ENCODE measurements around the gene GPR85.

Gene GPR85

DNA sequence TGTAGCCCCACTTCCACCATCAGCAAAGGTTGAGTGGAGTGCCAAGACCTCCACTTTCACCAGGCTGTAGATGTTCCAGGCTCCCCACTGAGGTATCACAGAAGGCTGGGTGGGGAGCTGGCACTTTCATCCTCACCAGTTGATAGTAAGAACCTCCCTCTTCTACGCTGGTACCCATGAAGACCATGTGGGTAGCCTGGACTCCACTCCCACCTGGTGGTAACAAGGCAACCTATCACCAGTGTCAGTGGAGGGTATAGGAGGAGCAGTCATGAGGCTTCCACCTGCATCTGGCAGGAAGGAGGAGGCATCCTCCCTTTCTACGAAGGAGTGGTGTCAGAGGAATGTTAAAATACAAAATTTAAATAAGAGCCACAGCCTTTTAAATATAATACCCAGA lies 27.3 kb upstream of the GPR85 start:
- H3K4me3 ChIP-seq: no peak overlapping the region
- TF ChIP-seq Cebpa-rat (IDR thresholded peaks at IDR 0.05): no peak
- no peak overlapping the region for H3K4me2 ChIP-seq
- H3K36me3 ChIP-seq: 0 out of 2 replicates have a peak, but pooled peaks cover 5% of the 10 kb centered on the region
- no peaks in the 10 kb centered on the region for H3K9me3 ChIP-seq
- H3K4me1 ChIP-seq: peaks cover 8% of the 10 kb centered on the region
- no peaks in the 10 kb centered on the region for H3K27me3 ChIP-seq
- H3K9ac ChIP-seq: no peak overlapping the region
- H3K27ac ChIP-seq: no peak overlapping the region
- H4K20me1 ChIP-seq: no peaks in the 10 kb centered on the region

DNA sequence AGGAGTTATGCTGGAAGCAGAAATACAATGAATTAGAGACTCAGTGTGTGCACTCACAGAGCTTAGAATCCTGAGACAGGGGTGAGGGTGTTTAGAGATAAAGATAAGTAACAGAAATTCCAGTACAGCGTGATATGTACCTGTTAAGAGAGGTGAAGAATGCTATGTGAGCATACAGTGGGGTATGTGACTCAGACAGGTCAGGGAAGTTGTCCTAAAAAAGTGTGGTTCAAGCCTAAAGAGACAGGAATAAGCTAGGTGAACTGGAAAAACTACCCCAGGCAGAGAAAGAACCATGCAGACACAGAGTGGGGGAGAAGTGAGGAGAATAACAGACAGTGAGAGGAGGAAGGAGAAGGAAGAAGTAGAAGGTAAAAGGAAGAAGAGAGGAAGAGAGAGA lies 23.1 kb upstream of the GPR85 start:
- Histone ChIP-seq H3K4me1 (no peaks in the 10 kb centered on the region), H4K20me1 (no peaks in the 10 kb centered on the region), H3K4me3 (no peak overlapping the region), H3K36me3 (no peaks in the 10 kb centered on the region), H3K27me3 (no peaks in the 10 kb centered on the region), H3K27ac (no peak overlapping the region), H3K9me3 (no peaks in the 10 kb centered on the region), H3K4me2 (no peak overlapping the region), H3K9ac (no peak overlapping the region)
- TF ChIP-seq Cebpa-rat (IDR thresholded peaks at IDR 0.05): no peak

DNA sequence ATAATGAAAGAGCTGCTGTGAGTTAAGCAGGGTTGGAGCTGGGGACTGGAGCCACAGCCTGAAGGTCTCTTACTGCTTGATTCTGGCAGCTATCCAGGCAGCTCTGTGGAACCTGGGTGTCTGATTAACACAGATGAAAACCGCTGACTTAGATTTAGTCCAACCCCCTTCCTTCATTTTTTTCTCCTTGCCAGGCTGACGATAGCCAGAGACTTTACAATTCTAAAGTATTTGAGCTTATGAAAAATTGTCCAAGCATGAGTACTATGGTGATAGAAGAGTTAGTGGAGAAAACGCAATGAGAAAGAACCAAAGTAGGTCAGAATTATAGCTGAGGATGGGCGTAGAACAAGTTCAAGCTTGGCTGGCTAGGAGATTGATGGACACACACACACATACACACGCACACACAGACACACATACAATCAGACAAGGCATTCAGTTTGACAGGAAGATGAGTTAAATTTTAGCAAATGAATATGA lies 13.5 kb upstream of the GPR85 start:
- Histone ChIP-seq H3K4me2 (0 out of 2 replicates have a peak overlapping the region, but pooled peaks have one; percentile 10), H3K9ac (no peak overlapping the region), H3K4me1 (no peaks in the 10 kb centered on the region), H3K27ac (no peak overlapping the region), H3K27me3 (no peaks in the 10 kb centered on the region), H3K4me3 (no peak overlapping the region), H3K9me3 (no peaks in the 10 kb centered on the region), H3K36me3 (no peaks in the 10 kb centered on the region), H4K20me1 (no peaks in the 10 kb centered on the region)
- no peak for TF ChIP-seq Cebpa-rat (IDR thresholded peaks at IDR 0.05)

DNA sequence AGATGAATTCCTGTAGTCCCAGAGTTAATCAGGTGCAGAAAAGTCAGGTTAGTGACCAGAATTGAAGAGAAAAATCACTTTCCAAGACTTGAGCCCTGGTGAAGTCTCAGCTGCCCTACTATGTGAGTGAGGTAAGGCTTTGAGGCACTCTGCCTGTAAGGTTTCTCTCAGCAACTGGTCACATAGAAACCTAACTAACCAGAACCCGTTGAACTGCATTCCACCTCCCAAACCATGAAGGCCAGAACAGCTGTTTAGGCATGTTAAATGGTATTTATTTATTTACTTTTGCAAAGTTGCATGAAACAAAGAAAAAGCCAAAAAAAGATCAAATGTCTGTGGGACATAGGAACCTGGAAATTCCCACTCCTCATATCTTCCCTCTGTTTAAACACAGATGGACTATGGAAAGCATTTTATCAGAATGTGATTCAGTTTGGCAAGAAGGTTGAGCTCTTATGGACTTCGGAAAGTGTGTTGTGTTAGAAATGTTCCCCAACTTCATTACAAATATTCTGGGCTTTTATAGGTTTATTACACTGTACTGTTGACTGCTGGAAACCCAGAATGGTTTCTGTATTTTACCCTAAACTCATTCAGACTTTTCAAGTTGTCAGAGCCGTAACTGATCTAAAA lies 12.8 kb upstream of the GPR85 start:
- no peak for TF ChIP-seq Cebpa-rat (IDR thresholded peaks at IDR 0.05)
- H3K27me3 ChIP-seq: no peaks in the 10 kb centered on the region
- no peak overlapping the region for H3K4me3 ChIP-seq
- no peak overlapping the region for H3K27ac ChIP-seq
- no peak overlapping the region for H3K4me2 ChIP-seq
- no peaks in the 10 kb centered on the region for H3K9me3 ChIP-seq
- no peak overlapping the region for H3K9ac ChIP-seq
- no peaks in the 10 kb centered on the region for H3K4me1 ChIP-seq
- no peaks in the 10 kb centered on the region for H3K36me3 ChIP-seq
- no peaks in the 10 kb centered on the region for H4K20me1 ChIP-seq

DNA sequence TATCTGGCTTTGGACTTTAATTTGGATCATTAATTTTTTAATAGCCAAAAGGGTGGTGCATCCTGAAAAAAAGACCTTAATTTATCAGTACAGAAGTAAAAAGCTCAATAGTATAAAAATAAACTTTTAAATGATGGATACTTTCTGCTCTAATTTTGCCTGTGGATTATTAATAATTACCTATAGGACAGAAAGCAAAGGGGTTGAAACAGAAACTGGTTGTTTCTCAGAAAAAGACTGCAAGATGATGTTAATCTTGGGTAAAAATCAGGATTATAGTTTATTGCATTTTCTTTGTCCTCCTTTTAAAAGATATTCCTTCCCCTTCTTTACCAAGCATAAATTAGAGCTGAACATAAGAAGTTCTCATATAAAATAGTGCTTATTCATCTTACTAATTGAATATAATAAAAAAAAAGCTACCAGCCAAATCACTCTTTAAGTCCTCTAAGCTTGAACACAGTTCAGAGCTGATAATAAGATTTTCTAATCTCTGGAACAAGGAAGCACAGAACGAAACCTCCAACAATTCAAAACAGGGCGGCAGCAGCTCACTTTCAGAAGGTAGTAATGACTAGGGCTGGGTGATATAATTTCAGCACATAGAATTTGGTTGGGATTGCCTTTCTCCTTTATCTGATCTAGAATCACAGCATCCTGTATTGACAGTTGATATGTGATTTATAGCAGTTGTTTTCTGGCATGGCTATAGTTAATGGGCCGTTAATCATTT lies 8.1 kb upstream of the GPR85 start:
- Histone ChIP-seq H3K27ac (no peak overlapping the region), H3K4me1 (no peaks in the 10 kb centered on the region), H3K9me3 (no peaks in the 10 kb centered on the region), H3K36me3 (no peaks in the 10 kb centered on the region), H4K20me1 (no peaks in the 10 kb centered on the region), H3K9ac (no peak overlapping the region), H3K4me2 (no peak overlapping the region), H3K27me3 (no peaks in the 10 kb centered on the region), H3K4me3 (no peak overlapping the region)
- TF ChIP-seq Cebpa-rat (IDR thresholded peaks at IDR 0.05): no peak

DNA sequence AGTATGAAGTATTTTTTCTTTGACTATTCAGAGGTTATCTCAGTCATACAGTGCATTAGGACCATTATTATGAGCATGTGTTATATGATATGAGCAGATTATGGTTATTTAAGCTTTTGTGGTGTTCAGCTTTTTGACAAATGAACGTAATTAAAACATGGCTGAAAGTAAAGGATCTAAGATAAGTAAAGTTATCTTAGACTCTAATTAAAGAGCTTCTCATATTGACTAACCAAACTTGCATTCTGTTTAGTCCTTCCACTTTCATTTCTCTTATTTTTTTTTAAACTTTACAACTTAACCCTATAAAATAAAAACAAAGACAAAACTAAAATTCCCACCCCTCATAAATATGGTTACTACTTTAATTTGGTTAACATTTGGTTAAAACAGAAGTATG lies 6.9 kb upstream of the GPR85 start:
- no peaks in the 10 kb centered on the region for H3K4me1 ChIP-seq
- H3K27me3 ChIP-seq: no peaks in the 10 kb centered on the region
- no peak overlapping the region for H3K4me2 ChIP-seq
- TF ChIP-seq Cebpa-rat (IDR thresholded peaks at IDR 0.05): no peak
- no peaks in the 10 kb centered on the region for H4K20me1 ChIP-seq
- no peaks in the 10 kb centered on the region for H3K9me3 ChIP-seq
- H3K36me3 ChIP-seq: no peaks in the 10 kb centered on the region
- H3K27ac ChIP-seq: no peak overlapping the region
- no peak overlapping the region for H3K9ac ChIP-seq
- no peak overlapping the region for H3K4me3 ChIP-seq

DNA sequence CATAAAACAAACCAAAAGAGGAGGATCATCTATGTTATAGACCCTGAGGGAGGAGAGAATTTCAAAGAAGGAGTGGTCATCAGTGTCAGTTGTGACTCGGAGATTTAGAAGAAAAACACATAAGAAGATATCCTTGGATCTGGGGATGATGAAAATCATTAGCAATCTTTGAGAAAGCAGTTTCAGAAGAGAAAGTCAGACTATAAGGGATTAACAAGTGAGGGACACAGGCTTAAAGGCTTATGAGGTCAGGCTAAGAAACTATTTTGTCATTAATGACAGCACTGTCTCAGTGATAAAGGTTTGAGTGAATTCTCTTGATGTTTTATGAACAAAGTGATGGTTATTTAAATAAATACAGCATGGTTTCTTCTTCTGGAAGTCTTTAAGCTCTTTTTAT lies 6.1 kb upstream of the GPR85 start:
- H3K4me3 ChIP-seq: no peak overlapping the region
- no peaks in the 10 kb centered on the region for H3K36me3 ChIP-seq
- H3K4me1 ChIP-seq: no peaks in the 10 kb centered on the region
- no peaks in the 10 kb centered on the region for H3K27me3 ChIP-seq
- no peak for TF ChIP-seq Cebpa-rat (IDR thresholded peaks at IDR 0.05)
- H3K9me3 ChIP-seq: no peaks in the 10 kb centered on the region
- H3K27ac ChIP-seq: no peak overlapping the region
- H3K9ac ChIP-seq: no peak overlapping the region
- no peaks in the 10 kb centered on the region for H4K20me1 ChIP-seq
- no peak overlapping the region for H3K4me2 ChIP-seq

DNA sequence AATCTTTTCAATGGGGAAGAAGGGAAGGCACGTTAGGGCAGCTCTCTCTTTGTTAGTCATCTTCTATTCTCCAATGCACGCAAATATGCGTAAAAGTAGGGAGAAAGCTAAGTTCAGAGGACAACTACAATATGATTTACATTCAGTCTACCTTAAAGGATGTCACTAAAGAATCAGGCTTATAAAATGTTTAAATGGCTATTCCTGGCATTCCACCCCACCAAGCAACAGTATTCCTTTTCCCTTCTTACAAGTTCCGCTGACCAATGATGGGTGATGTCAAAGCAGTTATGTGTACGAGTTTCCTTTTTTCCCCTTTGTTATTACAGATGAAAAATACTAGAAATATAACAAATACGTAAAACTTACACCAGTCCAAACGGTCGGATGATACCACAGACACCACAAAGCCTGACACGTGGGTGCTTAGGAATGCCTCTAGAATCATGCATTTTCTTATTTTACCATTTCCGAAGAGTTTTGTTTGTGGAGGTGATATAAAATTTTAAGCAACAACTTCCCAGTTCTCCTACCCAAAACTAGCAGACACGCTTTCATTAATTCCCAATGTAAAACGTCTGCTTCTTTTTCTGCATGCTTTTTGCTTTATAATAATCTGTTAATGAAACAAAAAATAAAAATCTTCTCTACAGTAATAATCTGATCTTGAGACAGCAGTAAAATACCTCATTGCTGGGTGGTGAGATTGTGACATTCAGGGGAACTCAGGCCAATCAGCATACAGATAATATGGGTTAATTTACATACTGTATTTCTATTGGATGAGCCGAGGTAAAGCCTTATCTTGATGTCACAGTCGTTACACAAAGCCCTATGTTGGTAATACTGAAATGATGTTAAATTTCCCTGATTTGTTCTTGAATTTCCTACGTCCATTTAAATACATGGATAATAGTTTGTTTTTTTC lies 708 bp upstream of the GPR85 start:
- TF ChIP-seq Cebpa-rat (IDR thresholded peaks at IDR 0.05): no peak
- H3K36me3 ChIP-seq: no peaks in the 10 kb centered on the region
- H3K9ac ChIP-seq: no peak overlapping the region
- no peaks in the 10 kb centered on the region for H3K4me1 ChIP-seq
- H3K9me3 ChIP-seq: no peaks in the 10 kb centered on the region
- H3K27ac ChIP-seq: no peak overlapping the region
- H4K20me1 ChIP-seq: no peaks in the 10 kb centered on the region
- H3K4me3 ChIP-seq: no peak overlapping the region
- no peaks in the 10 kb centered on the region for H3K27me3 ChIP-seq
- no peak overlapping the region for H3K4me2 ChIP-seq

DNA sequence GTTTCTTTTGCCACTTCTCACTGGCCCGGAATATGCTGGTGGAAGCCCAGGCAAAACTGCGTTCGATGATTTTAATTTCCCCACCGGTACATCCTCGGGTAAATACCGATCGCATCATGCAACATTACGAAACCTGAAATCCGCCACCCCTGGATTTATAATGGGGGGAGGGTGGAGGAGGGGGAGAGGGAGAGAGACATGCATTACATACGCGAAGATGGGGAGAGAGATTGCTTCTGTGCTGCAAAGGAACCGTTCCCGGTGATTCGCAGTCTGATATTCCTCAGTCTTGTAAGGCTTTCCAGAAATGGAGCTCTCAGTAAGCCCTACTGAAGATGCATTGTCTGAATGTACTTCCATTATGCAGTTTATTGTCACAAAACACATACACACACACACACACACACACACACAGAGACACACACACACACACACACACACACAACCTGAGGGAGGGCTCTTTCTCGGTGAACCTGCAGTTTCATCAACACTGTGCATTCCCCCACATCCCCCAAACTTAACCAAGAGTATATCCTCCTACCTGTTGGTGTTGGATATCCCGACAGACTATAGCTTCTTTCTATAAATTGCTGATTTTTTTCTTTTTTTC lies 741 bp downstream of the GPR85 start:
- no peak overlapping the region for H3K27ac ChIP-seq
- H3K27me3 ChIP-seq: no peaks in the 10 kb centered on the region
- H3K4me3 ChIP-seq: no peak overlapping the region
- H4K20me1 ChIP-seq: no peaks in the 10 kb centered on the region
- H3K4me2 ChIP-seq: no peak overlapping the region
- H3K4me1 ChIP-seq: no peaks in the 10 kb centered on the region
- no peaks in the 10 kb centered on the region for H3K9me3 ChIP-seq
- no peak for TF ChIP-seq Cebpa-rat (IDR thresholded peaks at IDR 0.05)
- H3K36me3 ChIP-seq: no peaks in the 10 kb centered on the region
- no peak overlapping the region for H3K9ac ChIP-seq
